ENCODE results near the gene MYORG. TPM values are rescaled to one million over a fixed set of nuclear protein-coding genes. Genes with fewer than 3 reads are reported as not detected.

Gene MYORG
- total RNA-seq, 5 donors from 2014 or later (not counting 1 experiment from before 2014, with no cell fraction given), result 0.72 to 2.3 (median 1.6) TPM

DNA sequence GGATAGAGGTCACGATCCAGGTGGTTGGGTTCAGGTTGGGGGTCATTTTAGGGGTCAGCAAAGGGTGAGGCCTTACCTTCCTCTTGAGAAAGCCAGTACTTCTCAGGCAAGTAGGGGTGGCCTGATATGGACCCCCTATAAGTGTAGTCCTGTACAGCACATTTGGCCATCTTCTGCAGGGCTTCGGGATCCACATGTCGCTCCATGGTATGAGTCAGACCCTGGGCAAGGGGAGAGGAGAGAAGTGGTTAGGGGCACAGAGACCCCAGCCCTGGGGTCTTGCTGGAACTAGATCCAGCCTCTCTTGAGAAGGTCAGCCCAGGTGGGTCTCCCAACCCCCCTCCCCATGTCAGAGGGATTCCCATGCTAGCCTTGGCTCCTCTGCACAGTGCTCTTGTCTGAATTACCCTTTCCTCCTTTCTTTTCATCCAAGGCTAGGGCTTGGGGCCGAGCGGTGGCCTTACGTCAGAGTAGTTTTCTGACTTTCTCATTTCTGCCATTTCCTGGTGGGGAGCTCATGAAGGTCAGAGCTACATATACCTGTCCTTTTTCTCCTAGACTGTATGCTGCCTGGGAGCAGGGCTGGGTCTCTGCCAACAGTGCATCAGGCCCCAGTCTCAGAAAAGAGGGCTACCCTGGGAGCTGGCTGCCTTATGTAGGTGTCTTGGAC, 9.0 kb upstream of the MYORG start:
- Histone ChIP-seq H3K36me3 (ENCODE audit: control insufficient read depth in 2 of 2, extremely low read depth in 1 of 2, insufficient read depth in 1 of 2, low read length in 1 of 2) (no peaks in the 10 kb centered on the region), H3K27me3 (replicated peaks in 1 of 2; ENCODE audit: control insufficient read depth in 2 of 2, extremely low read depth in 1 of 2, insufficient read depth in 2 of 2, low read length in 1 of 2) (peaks cover 0 to 3% of the 10 kb centered on the region in 2 experiments), H3K9me3 (no peaks in the 10 kb centered on the region), H3K4me1 (ENCODE audit: control insufficient read depth in 1 of 2, extremely low read depth in 1 of 2, insufficient read depth in 2 of 2, low read length in 2 of 2) (peaks cover 0 to 9% of the 10 kb centered on the region in 2 experiments), H3K27ac (ENCODE audit: low read length) (no peak overlapping the region), H3K4me3 (ENCODE audit: control insufficient read depth in 1 of 2, extremely low read depth in 1 of 2, low read length in 1 of 2) (no peak overlapping the region)
- no peak for ATAC-seq (replicated peaks in 1 of 4)
- DNase-seq, result no peak
- whole genome bisulfite sequencing (ENCODE audit: insufficient coverage), result 70% methylated on average over 2 of the region's 6 CpGs
- H3K4me1 Mint-ChIP-seq, result peaks cover 9 to 12% (median 9%) of the 10 kb centered on the region in 3 donors
- H3K4me3 Mint-ChIP-seq, result no peak overlapping the region
- no peaks in the 10 kb centered on the region for H3K27me3 Mint-ChIP-seq
- POLR2A ChIA-PET, result no interaction called here
- H3K27ac Mint-ChIP-seq, result no peak overlapping the region
- H3K9me3 Mint-ChIP-seq, result no peaks in the 10 kb centered on the region
- no peaks in the 10 kb centered on the region for H3K36me3 Mint-ChIP-seq
- CTCF ChIA-PET, result interaction anchor here in 1 of 2 donors (0.6 to 0.7 kb wide), 2 partner anchors 12 to 18 kb away, joined by 3 to 9 read pairs; no protein-coding TSS in a partner anchor

DNA sequence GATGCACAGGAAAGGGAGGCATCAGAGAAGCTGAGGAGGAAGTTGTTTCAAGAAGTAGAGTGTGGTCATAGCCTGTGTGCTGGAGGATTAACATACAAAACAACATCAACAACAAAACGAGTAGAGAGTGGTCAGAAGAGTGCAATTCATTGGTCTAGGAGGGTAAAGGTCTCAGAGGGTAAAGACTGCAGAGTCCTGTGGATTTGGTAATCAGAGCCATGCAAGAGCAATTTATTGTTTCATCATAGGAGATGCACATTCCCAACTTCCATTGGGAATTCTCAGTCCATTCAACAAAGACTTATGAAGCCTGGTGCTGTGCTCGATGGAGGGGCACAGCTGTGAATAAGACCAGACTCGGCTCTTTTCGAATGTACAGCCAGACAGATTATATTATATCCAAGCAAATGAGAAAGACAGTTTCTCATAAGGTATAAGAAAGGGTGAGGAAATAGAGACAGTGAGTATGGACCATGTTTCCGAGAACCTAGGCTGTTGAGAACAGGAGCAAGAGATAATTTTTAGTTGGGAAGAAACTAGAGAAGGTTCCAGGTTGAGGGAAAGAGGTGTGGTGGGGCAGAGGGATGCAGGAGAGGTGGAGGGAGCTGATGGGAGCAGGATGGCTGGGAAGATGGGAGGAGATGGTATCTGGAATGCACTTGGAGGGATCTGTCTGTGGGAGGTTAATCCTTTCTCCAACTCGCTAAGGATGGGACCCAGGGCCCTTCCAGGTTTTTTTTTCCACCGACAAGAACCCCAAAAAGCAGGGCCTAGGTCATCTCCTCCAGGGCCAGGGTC, 7.9 kb upstream of the MYORG start:
- POLR2A ChIA-PET, result no interaction called here
- no peak overlapping the region for H3K4me3 Mint-ChIP-seq

DNA sequence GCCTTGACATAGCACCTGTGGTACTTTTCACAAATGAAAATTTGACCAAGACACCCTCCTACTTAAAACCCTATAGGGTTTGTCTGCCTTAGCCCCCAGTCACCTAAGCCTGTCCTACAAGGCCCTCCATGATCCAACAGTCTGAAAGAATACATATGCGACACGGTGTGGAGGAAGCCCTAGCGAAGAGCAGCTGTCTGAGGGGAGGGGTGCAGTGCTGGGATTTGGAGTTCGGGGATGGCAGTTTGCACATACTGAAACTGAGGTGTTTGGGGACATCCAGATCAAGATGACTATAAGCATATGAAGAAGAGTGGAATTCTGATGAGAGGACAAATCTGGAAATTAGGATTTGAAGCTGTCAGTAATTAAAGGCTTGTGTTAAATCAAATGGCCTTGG, 7.2 kb upstream of the MYORG start:
- Histone ChIP-seq H3K4me3 (ENCODE audit: control insufficient read depth in 1 of 2, extremely low read depth in 1 of 2, low read length in 1 of 2) (no peak overlapping the region), H3K9me3 (no peaks in the 10 kb centered on the region), H3K36me3 (ENCODE audit: control insufficient read depth in 2 of 2, extremely low read depth in 1 of 2, insufficient read depth in 1 of 2, low read length in 1 of 2) (no peaks in the 10 kb centered on the region), H3K27me3 (replicated peaks in 1 of 2; ENCODE audit: control insufficient read depth in 2 of 2, extremely low read depth in 1 of 2, insufficient read depth in 2 of 2, low read length in 1 of 2) (peaks cover 0 to 3% of the 10 kb centered on the region in 2 experiments), H3K27ac (ENCODE audit: low read length) (no peak overlapping the region), H3K4me1 (ENCODE audit: control insufficient read depth in 1 of 2, extremely low read depth in 1 of 2, insufficient read depth in 2 of 2, low read length in 2 of 2) (peaks cover 8 to 26% of the 10 kb centered on the region in 2 experiments)
- H3K27ac Mint-ChIP-seq, result no peak overlapping the region
- no peaks in the 10 kb centered on the region for H3K9me3 Mint-ChIP-seq
- ChIA-PET CTCF (no interaction called here), POLR2A (no interaction called here)
- no peak for ATAC-seq (replicated peaks in 1 of 4)
- H3K36me3 Mint-ChIP-seq, result no peaks in the 10 kb centered on the region
- 85% methylated on average over 2 of the region's 4 CpGs for WGBS (ENCODE audit: insufficient coverage)
- H3K4me1 Mint-ChIP-seq, result peaks cover 26 to 29% (median 27%) of the 10 kb centered on the region in 3 donors
- no peaks in the 10 kb centered on the region for H3K27me3 Mint-ChIP-seq
- no peak for DNase-seq
- no peak overlapping the region for H3K4me3 Mint-ChIP-seq

More for the DNA sequence above, 7.9 kb upstream of the MYORG start:
- H3K27ac Mint-ChIP-seq, result no peak overlapping the region
- no peaks in the 10 kb centered on the region for H3K27me3 Mint-ChIP-seq
- Histone ChIP-seq H3K4me3 (ENCODE audit: control insufficient read depth in 1 of 2, extremely low read depth in 1 of 2, low read length in 1 of 2) (no peak overlapping the region), H3K27ac (ENCODE audit: low read length) (no peak overlapping the region), H3K9me3 (no peaks in the 10 kb centered on the region), H3K4me1 (ENCODE audit: control insufficient read depth in 1 of 2, extremely low read depth in 1 of 2, insufficient read depth in 2 of 2, low read length in 2 of 2) (peaks cover 8 to 19% of the 10 kb centered on the region in 2 experiments), H3K36me3 (ENCODE audit: control insufficient read depth in 2 of 2, extremely low read depth in 1 of 2, insufficient read depth in 1 of 2, low read length in 1 of 2) (no peaks in the 10 kb centered on the region), H3K27me3 (replicated peaks in 1 of 2; ENCODE audit: control insufficient read depth in 2 of 2, extremely low read depth in 1 of 2, insufficient read depth in 2 of 2, low read length in 1 of 2) (peaks cover 0 to 3% of the 10 kb centered on the region in 2 experiments)
- no peak for ATAC-seq (replicated peaks in 1 of 4)
- H3K4me1 Mint-ChIP-seq, result peaks cover 20 to 23% (median 20%) of the 10 kb centered on the region in 3 donors
- DNase-seq, result no peak
- H3K36me3 Mint-ChIP-seq, result no peaks in the 10 kb centered on the region
- H3K9me3 Mint-ChIP-seq, result no peaks in the 10 kb centered on the region
- CTCF ChIA-PET, result no interaction called here
- 91% methylated on average over 2 of the region's 7 CpGs for WGBS (ENCODE audit: insufficient coverage)

DNA sequence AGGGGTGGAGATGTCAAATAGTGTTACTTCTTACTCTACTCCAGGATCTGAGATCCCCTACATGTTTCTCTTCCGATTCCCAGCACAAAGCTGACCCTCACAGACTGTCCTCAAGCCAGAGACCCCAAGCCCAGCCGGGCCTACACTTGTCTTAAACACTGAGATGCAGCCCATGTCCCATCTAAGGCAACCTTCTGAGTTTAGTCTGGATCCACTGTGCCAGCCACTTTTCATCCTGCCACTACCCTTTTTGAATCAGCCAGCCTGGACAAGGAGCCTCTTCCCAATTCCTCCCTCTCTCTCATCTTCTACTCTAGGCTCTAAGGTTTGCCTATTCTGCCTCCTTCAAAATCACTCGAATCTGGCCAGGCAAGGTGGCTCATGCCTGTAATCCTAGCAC, 6.2 kb upstream of the MYORG start:
- no peaks in the 10 kb centered on the region for H3K27me3 Mint-ChIP-seq
- CTCF ChIA-PET, result no interaction called here
- no peak overlapping the region for H3K27ac ChIP-seq (ENCODE audit: low read length)
- no peak for ATAC-seq (replicated peaks in 1 of 4)
- peaks cover 8 to 28% of the 10 kb centered on the region in 2 experiments for H3K4me1 ChIP-seq (ENCODE audit: control insufficient read depth in 1 of 2, extremely low read depth in 1 of 2, insufficient read depth in 2 of 2, low read length in 2 of 2)
- WGBS (ENCODE audit: insufficient coverage), result 85% methylated on average over 3 of the region's 3 CpGs
- POLR2A ChIA-PET, result interaction anchor here in 1 of 2 donors (0.7 kb wide), 1 partner anchor 52 kb away, joined by 6 read pairs; no protein-coding TSS in a partner anchor
- no peaks in the 10 kb centered on the region for H3K36me3 ChIP-seq (ENCODE audit: control insufficient read depth in 2 of 2, extremely low read depth in 1 of 2, insufficient read depth in 1 of 2, low read length in 1 of 2)
- H3K4me1 Mint-ChIP-seq, result peaks cover 27 to 36% (median 33%) of the 10 kb centered on the region in 3 donors
- no peaks in the 10 kb centered on the region for H3K9me3 Mint-ChIP-seq
- no peak overlapping the region for H3K27ac Mint-ChIP-seq
- no peak for DNase-seq
- no peaks in the 10 kb centered on the region for H3K9me3 ChIP-seq
- H3K27me3 ChIP-seq (replicated peaks in 1 of 2; ENCODE audit: control insufficient read depth in 2 of 2, extremely low read depth in 1 of 2, insufficient read depth in 2 of 2, low read length in 1 of 2), result peaks cover 0 to 3% of the 10 kb centered on the region in 2 experiments
- no peak overlapping the region for H3K4me3 ChIP-seq (ENCODE audit: control insufficient read depth in 1 of 2, extremely low read depth in 1 of 2, low read length in 1 of 2)
- no peaks in the 10 kb centered on the region for H3K36me3 Mint-ChIP-seq
- no peak overlapping the region for H3K4me3 Mint-ChIP-seq

DNA sequence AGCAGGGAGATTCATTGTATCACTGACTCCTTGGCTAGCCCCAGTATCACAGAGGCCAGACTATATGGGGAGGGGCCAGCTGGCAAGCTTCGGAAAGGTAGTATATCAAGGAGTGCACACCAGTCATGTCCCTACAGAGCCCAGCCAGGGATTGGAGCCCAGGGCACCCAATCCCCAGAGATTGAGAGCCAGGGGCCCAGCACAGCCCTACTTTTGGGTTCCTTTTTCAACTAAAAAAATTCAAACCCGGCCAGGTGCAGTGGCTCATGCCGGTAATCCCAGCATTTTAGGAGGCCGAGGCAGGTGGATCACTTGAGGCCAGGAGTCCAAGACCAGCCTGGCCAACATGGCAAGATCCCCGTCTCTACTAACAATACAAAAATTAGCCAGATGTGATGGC, 5.4 kb upstream of the MYORG start:
- Mint-ChIP-seq H3K9me3 (no peaks in the 10 kb centered on the region), H3K4me1 (peaks cover 29 to 39% (median 37%) of the 10 kb centered on the region in 3 donors), H3K36me3 (no peaks in the 10 kb centered on the region), H3K27ac (no peak overlapping the region), H3K27me3 (no peaks in the 10 kb centered on the region), H3K4me3 (peak overlapping the region; percentile 75 to 85 (median 85))
- Histone ChIP-seq H3K36me3 (ENCODE audit: control insufficient read depth in 2 of 2, extremely low read depth in 1 of 2, insufficient read depth in 1 of 2, low read length in 1 of 2) (no peaks in the 10 kb centered on the region), H3K9me3 (no peaks in the 10 kb centered on the region), H3K4me1 (ENCODE audit: control insufficient read depth in 1 of 2, extremely low read depth in 1 of 2, insufficient read depth in 2 of 2, low read length in 2 of 2) (peaks cover 10 to 34% of the 10 kb centered on the region in 2 experiments), H3K27ac (ENCODE audit: low read length) (no peak overlapping the region), H3K4me3 (ENCODE audit: control insufficient read depth in 1 of 2, extremely low read depth in 1 of 2, low read length in 1 of 2) (no peak overlapping the region), H3K27me3 (replicated peaks in 1 of 2; ENCODE audit: control insufficient read depth in 2 of 2, extremely low read depth in 1 of 2, insufficient read depth in 2 of 2, low read length in 1 of 2) (peaks cover 0 to 3% of the 10 kb centered on the region in 2 experiments)
- ATAC-seq (replicated peaks in 1 of 4) (no peak), DNase-seq (peak in 1 of 35 experiments; percentile 4)
- ChIA-PET CTCF (no interaction called here), POLR2A (no interaction called here)
- 94% methylated on average over 4 of the region's 5 CpGs for WGBS (ENCODE audit: insufficient coverage)

DNA sequence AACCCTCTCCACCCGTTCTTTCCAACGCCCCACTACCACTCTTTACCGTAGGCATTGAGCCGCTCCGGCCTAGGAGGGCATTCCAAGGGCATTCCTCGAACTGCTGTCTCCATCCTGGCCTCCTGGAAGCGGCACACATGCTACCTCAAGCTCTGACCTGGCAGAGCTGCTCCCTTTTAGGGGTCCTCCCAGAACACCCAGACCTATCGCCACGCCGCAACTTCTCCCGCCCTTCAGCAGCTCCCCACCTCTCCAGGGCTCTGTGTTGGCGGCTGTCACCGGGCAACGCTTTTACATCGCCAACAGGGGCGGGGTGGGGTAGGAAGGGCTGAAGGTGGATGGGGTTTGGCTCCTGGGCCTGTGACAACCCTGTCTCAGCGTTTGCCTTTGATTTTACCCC, 4.6 kb upstream of the MYORG start:
- H3K36me3 Mint-ChIP-seq, result no peaks in the 10 kb centered on the region
- Histone ChIP-seq H3K9me3 (no peaks in the 10 kb centered on the region), H3K27ac (ENCODE audit: low read length) (no peak overlapping the region), H3K4me3 (ENCODE audit: control insufficient read depth in 1 of 2, extremely low read depth in 1 of 2, low read length in 1 of 2) (peak overlapping the region; percentile 48 to 60), H3K27me3 (replicated peaks in 1 of 2; ENCODE audit: control insufficient read depth in 2 of 2, extremely low read depth in 1 of 2, insufficient read depth in 2 of 2, low read length in 1 of 2) (peaks cover 0 to 3% of the 10 kb centered on the region in 2 experiments), H3K4me1 (ENCODE audit: control insufficient read depth in 1 of 2, extremely low read depth in 1 of 2, insufficient read depth in 2 of 2, low read length in 2 of 2) (peaks cover 10 to 39% of the 10 kb centered on the region in 2 experiments), H3K36me3 (ENCODE audit: control insufficient read depth in 2 of 2, extremely low read depth in 1 of 2, insufficient read depth in 1 of 2, low read length in 1 of 2) (no peaks in the 10 kb centered on the region)
- H3K9me3 Mint-ChIP-seq, result no peaks in the 10 kb centered on the region
- ATAC-seq (replicated peaks in 1 of 4) (no peak), DNase-seq (peak in 10 of 35 experiments; percentile 16 to 41 (median 24))
- CTCF ChIA-PET, result no interaction called here
- POLR2A ChIA-PET, result interaction anchor here in 1 of 2 donors (0.5 kb wide), 1 partner anchor 22 kb away, joined by 3 read pairs; no protein-coding TSS in a partner anchor
- H3K4me3 Mint-ChIP-seq, result peak overlapping the region; percentile 75 to 85 (median 85)
- H3K4me1 Mint-ChIP-seq, result peaks cover 30 to 42% (median 38%) of the 10 kb centered on the region in 3 donors
- no peaks in the 10 kb centered on the region for H3K27me3 Mint-ChIP-seq
- WGBS (ENCODE audit: insufficient coverage), result 65% methylated on average over 12 of the region's 17 CpGs
- H3K27ac Mint-ChIP-seq, result peak overlapping the region; percentile 70 to 79

Measured in T-cell (primary cell).